ENCODE measurements around the gene FAM200C. TPM values are rescaled to one million over a fixed set of nuclear protein-coding genes. Genes with fewer than 3 reads are reported as not detected.

The FAM200C gene
- total and polyA plus RNA-seq, 2 of the 13 experiments (the other 11 are each of a cell fraction or from before 2014, with no cell fraction given): 3.2 to 4.7 TPM

GRCh38 chr5:160434022-160434531, 34.2 kb upstream of the FAM200C start (continued):
- TF ChIP-seq ZNF597 (CRISPR knock-in tag; IDR thresholded peaks at IDR 0.05): no peak
- no peak for TF ChIP-seq TBX3 (IDR thresholded peaks at IDR 0.05; ENCODE audit: borderline replicate concordance)
- no peak for TF ChIP-seq ZNF180 (CRISPR knock-in tag; IDR thresholded peaks at IDR 0.05; ENCODE audit: borderline replicate concordance, low read depth)
- peak; percentile 37; the same call in 1 of the 3 replicates for TF ChIP-seq MXI1 (IDR thresholded peaks at IDR 0.05; ENCODE audit: borderline replicate concordance, low read depth, low read length)
- no peak for TF ChIP-seq ZNF326 (CRISPR knock-in tag; IDR thresholded peaks at IDR 0.05; ENCODE audit: borderline replicate concordance)
- no peak for TF ChIP-seq IRF2 (CRISPR knock-in tag; IDR thresholded peaks at IDR 0.05)
- TF ChIP-seq, protein P1, sequence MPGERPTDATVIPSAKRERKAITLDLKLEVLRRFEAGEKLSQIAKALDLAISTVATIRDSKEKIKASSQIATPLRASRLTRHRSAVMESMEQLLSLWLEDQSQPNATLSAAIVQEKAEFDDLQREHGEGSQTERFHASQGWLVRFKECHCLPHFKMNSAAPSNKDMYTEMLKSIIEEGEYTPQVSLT (CRISPR knock-in tag; IDR thresholded peaks at IDR 0.05; ENCODE audit: borderline replicate concordance, low read depth): no peak
- TF ChIP-seq ZNF790 (CRISPR knock-in tag; IDR thresholded peaks at IDR 0.05; ENCODE audit: borderline replicate concordance): no peak
- no peak for TF ChIP-seq SMARCC2 (IDR thresholded peaks at IDR 0.05)
- TF ChIP-seq, protein P2, sequence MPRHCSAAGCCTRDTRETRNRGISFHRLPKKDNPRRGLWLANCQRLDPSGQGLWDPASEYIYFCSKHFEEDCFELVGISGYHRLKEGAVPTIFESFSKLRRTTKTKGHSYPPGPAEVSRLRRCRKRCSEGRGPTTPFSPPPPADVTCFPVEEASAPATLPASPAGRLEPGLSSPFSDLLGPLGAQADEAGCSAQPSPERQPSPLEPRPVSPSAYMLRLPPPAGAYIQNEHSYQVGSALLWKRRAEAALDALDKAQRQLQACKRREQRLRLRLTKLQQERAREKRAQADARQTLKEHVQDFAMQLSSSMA (CRISPR knock-in tag; IDR thresholded peaks at IDR 0.05): no peak
- TF ChIP-seq MED1 (CRISPR knock-in tag; IDR thresholded peaks at IDR 0.05): peak; percentile 28; the same call in 1 of the 2 replicates
- TF ChIP-seq NFATC3 (CRISPR knock-in tag; IDR thresholded peaks at IDR 0.05): no peak
- TF ChIP-seq TBX2 (CRISPR knock-in tag; IDR thresholded peaks at IDR 0.05; ENCODE audit: borderline replicate concordance): no peak
- no peak for TF ChIP-seq PAWR (CRISPR knock-in tag; IDR thresholded peaks at IDR 0.05; ENCODE audit: borderline replicate concordance)
- TF ChIP-seq FOXM1 (CRISPR knock-in tag; IDR thresholded peaks at IDR 0.05): no peak
- TF ChIP-seq ZNF383 (CRISPR knock-in tag; IDR thresholded peaks at IDR 0.05; ENCODE audit: borderline replicate concordance): no peak
- no peak for TF ChIP-seq REL (CRISPR knock-in tag; conservative IDR thresholded peaks at IDR 0.05)
- TF ChIP-seq, protein P3, sequence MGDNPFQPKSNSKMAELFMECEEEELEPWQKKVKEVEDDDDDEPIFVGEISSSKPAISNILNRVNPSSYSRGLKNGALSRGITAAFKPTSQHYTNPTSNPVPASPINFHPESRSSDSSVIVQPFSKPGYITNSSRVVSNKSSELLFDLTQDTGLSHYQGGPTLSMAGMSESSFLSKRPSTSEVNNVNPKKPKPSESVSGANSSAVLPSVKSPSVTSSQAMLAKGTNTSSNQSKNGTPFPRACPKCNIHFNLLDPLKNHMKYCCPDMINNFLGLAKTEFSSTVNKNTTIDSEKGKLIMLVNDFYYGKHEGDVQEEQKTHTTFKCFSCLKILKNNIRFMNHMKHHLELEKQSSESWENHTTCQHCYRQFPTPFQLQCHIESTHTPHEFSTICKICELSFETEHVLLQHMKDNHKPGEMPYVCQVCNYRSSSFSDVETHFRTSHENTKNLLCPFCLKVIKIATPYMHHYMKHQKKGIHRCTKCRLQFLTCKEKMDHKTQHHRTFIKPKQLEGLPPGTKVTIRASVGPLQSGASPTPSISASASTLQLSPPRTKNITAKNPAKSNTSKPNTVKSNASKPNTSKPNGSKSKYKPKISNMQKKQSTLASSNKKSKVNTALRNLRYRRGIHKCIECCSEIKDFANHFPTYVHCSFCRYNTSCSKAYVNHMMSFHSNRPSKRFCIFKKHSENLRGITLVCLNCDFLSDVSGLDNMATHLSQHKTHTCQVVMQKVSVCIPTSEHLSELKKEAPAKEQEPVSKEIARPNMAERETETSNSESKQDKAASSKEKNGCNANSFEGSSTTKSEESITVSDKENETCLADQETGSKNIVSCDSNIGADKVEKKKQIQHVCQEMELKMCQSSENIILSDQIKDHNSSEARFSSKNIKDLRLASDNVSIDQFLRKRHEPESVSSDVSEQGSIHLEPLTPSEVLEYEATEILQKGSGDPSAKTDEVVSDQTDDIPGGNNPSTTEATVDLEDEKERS (CRISPR knock-in tag; IDR thresholded peaks at IDR 0.05): no peak
- no peak for TF ChIP-seq RARG (CRISPR knock-in tag; IDR thresholded peaks at IDR 0.05; ENCODE audit: low read depth)
- peak; percentile 59 for TF ChIP-seq SALL1 (CRISPR knock-in tag; IDR thresholded peaks at IDR 0.05)
- no peak for TF ChIP-seq ZNF264 (CRISPR knock-in tag; IDR thresholded peaks at IDR 0.05)

Measured in HepG2 (cell line).